ENCODE results near the gene TNK1. TPM values are rescaled to one million over a fixed set of nuclear protein-coding genes. Genes with fewer than 3 reads are reported as not detected.
A peak's percentile ranks its signal among the peaks of the same experiment; 100 is the strongest.

The TNK1 gene
- total RNA-seq, 1 experiment from 2014 or later, result 16.8 TPM

GRCh38 chr17:7352910-7353635 lies 27.8 kb upstream of the TNK1 start:
- RAD21 ChIA-PET (ENCODE audit: low non-redundant PET in 1 of 2, low total read pairs in 2 of 2, uncharacterized antibody in 2 of 2, unreplicated experiment in 2 of 2), result no interaction called here
- Histone ChIP-seq H2AFZ (ENCODE audit: low read depth, low read length, poor library complexity, severe bottlenecking) (no peak overlapping the region), H3K79me2 (ENCODE audit: insufficient read depth, low read length) (peaks cover 32% of the 10 kb centered on the region), H3K4me1 (ENCODE audit: control insufficient read depth in 1 of 2, insufficient read depth in 2 of 2, low read length in 2 of 2) (peaks cover 29 to 69% of the 10 kb centered on the region in 2 experiments), H3K36me3 (ENCODE audit: control insufficient read depth in 1 of 2, insufficient read depth in 2 of 2, low read length in 2 of 2) (no peaks in the 10 kb centered on the region), H3K27ac (ENCODE audit: low read depth, low read length) (peak overlapping the region; percentile 99), H3K9ac (ENCODE audit: low read length) (peak overlapping the region; percentile 88), H3K4me2 (ENCODE audit: low read length) (peak overlapping the region; percentile 80), H3K9me2 (ENCODE audit: insufficient read depth) (no peaks in the 10 kb centered on the region), H4K20me1 (ENCODE audit: insufficient read depth) (0 out of 2 replicates have a peak, but pooled peaks cover 4% of the 10 kb centered on the region), H3K27me3 (ENCODE audit: insufficient read depth, low read length) (no peaks in the 10 kb centered on the region), H3K9me3 (ENCODE audit: control insufficient read depth in 1 of 2, insufficient read depth in 1 of 2, low read depth in 1 of 2, low read length in 2 of 2) (no peaks in the 10 kb centered on the region), H3K4me3 (replicated peaks in 1 of 2; ENCODE audit: low read depth in 1 of 2, low read length in 2 of 2) (peak overlapping the region; percentile 79 to 89)
- ATAC-seq (no peak), DNase-seq (ENCODE audit: low read depth, low spot score) (no peak)
- intact Hi-C loops (cut with micrococcal nuclease), result loop anchor here (5.0 kb wide), 1 partner anchor 306 kb away; no protein-coding TSS in a partner anchor
- CTCF ChIA-PET, result interaction anchor here (0.9 to 2.0 kb wide), 2 partner anchors 24 to 207 kb away, joined by 3 to 7 read pairs; partner anchors contain the start of gene NEURL4
- no TSS peak for BruUV-seq (replicated peaks)
- TF ChIP-seq ATF3 (IDR thresholded peaks at IDR 0.05), result no peak
- TF ChIP-seq ZFX (IDR thresholded peaks at IDR 0.05), result no peak
- TF ChIP-seq CEBPB (IDR thresholded peaks at IDR 0.05; ENCODE audit: low read depth), result no peak
- no peak for TF ChIP-seq YY1 (IDR thresholded peaks at IDR 0.05; ENCODE audit: extremely low read depth, insufficient replicate concordance, low read depth, low read length)
- no peak for TF ChIP-seq SIN3A (IDR thresholded peaks at IDR 0.05; ENCODE audit: low read depth)
- TF ChIP-seq TCF7L2 (IDR thresholded peaks at IDR 0.05; ENCODE audit: borderline replicate concordance, extremely low read depth, insufficient read depth, insufficient read length), result no peak
- TF ChIP-seq POLR2A (IDR thresholded peaks at IDR 0.05; ENCODE audit: borderline replicate concordance, extremely low read depth, insufficient read depth, insufficient read length), result no peak
- TF ChIP-seq POLR2AphosphoS5 (IDR thresholded peaks at IDR 0.05; ENCODE audit: low read depth, low read length), result no peak
- no peak for TF ChIP-seq REST (IDR thresholded peaks at IDR 0.05; ENCODE audit: low read depth)
- no peak for TF ChIP-seq EZH2 (IDR thresholded peaks at IDR 0.05)
- POLR2A ChIA-PET, result no interaction called here

Measured in HCT116 (cell line).